WERI-Rb-1 (cell line): Measurements from ENCODE around the gene TPI1.
A peak's percentile ranks its signal among the peaks of the same experiment; 100 is the strongest.

Experiments used
- DNase-seq: peaks from one replicate; pipeline ENCODE4 v3.0.0-alpha.2; 2020
- H3K27ac ChIP-seq: fragments of 250-450 bp; sonication (Bioruptor Pico); 2 replicates; pipeline ENCODE4 v1.5.1; 2020; ENCODE audit warnings: mild to moderate bottlenecking, moderate library complexity
- H3K27me3 ChIP-seq: fragments of 250-450 bp; sonication (Bioruptor Pico); 2 replicates; pipeline ENCODE4 v1.5.1; 2021; ENCODE audit warnings: mild to moderate bottlenecking, low read depth, moderate library complexity; ENCODE audit not compliant: insufficient read depth, severe bottlenecking
- H3K36me3 ChIP-seq: fragments of 250-450 bp; sonication (Bioruptor Pico); 2 replicates; pipeline ENCODE4 v1.5.1; 2020; ENCODE audit warnings: mild to moderate bottlenecking, moderate library complexity
- H3K4me3 ChIP-seq: 2 replicates; pipeline ENCODE4 v1.5.1; 2011; ENCODE audit warnings: low read depth, mild to moderate bottlenecking, control low read depth, low read length
- H3K9me3 ChIP-seq: fragments of 250-450 bp; sonication (Bioruptor Pico); 2 replicates; pipeline ENCODE4 v1.5.1; 2021; ENCODE audit warnings: mild to moderate bottlenecking, moderate library complexity; ENCODE audit not compliant: severe bottlenecking
- CTCF ChIP-seq: IDR thresholded peaks from 2 replicates; pipeline ENCODE4 v1.5.1; 2011; ENCODE audit warnings: low read depth, mild to moderate bottlenecking, control low read depth, inconsistent platforms, low read length

The TPI1 gene

DNA sequence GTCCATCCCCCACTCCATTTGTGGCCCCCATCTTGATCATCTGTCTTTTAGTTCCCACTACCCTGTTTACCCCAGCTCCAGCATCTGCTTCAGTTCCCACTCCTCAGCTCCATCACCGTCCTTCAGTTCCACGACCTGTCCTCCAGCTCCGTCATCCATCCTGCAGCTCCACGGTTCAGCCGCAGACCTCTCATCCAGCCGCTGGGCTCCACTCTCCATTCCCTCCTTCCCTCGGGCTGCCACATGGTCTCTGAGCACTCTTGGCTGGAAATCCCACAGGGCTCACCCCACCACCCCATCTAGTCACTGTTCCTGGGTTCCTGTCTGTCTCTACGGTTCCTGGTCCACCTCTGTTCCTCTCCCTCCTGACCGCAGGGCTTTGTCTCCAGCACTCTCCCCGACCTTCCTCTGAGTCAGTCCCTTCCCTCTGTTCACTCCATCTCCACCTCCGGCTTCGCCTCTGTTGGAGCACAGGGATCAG, 42.4 kb upstream of the TPI1 start:
- Histone ChIP-seq H3K27me3 (no peaks in the 10 kb centered on the region), H3K9me3 (no peaks in the 10 kb centered on the region), H3K4me3 (no peak overlapping the region), H3K27ac (peak overlapping the region; percentile 25), H3K36me3 (peaks cover 29% of the 10 kb centered on the region)
- TF ChIP-seq CTCF = no peak
- no peak for DNase-seq

GRCh38 chr12:6825398-6826124, 41.8 kb upstream of the TPI1 start:
- peak overlapping the region; percentile 25 for H3K27ac ChIP-seq
- H3K9me3 ChIP-seq = no peaks in the 10 kb centered on the region
- no peak overlapping the region for H3K4me3 ChIP-seq
- peak; percentile 93 for DNase-seq
- H3K36me3 ChIP-seq = peaks cover 34% of the 10 kb centered on the region
- no peaks in the 10 kb centered on the region for H3K27me3 ChIP-seq
- peak; percentile 93 for TF ChIP-seq CTCF

DNA sequence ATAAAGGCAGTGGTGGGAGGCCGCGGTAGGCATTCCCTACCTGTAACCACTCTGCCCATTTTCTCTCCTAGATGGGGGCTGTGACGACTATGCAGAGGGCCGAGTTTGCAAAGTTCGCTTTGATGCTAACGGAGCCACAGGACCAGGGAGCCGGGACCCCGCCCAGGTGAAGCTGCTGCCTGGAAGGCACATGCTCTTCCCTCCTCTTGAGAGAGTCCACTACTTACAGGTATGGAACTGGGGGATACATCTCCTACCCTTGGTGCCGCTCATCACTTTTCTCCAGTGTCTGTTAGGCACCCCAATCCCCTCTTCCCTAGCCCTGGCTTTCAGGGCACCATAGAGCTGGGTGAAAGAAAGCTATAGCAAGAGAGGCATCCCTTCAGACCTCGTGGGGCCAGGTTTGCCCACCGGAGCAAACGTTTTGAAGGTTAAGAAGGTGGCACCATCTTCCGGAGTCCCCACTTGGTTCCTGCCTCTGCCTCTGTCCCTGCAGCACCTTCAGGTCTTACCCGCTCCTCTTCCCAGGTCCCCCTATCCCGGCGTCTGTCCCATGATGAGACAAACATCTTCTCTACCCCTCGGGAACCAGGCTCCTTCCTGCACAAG, 41.1 kb upstream of the TPI1 start:
- no peak for DNase-seq
- Histone ChIP-seq H3K4me3 (no peak overlapping the region), H3K27ac (peak overlapping the region; percentile 64), H3K27me3 (no peaks in the 10 kb centered on the region), H3K36me3 (peaks cover 40% of the 10 kb centered on the region), H3K9me3 (no peaks in the 10 kb centered on the region)
- no peak for TF ChIP-seq CTCF

GRCh38 chr12:6826734-6827436, 40.4 kb upstream of the TPI1 start:
- peak overlapping the region; percentile 64 for H3K27ac ChIP-seq

DNA sequence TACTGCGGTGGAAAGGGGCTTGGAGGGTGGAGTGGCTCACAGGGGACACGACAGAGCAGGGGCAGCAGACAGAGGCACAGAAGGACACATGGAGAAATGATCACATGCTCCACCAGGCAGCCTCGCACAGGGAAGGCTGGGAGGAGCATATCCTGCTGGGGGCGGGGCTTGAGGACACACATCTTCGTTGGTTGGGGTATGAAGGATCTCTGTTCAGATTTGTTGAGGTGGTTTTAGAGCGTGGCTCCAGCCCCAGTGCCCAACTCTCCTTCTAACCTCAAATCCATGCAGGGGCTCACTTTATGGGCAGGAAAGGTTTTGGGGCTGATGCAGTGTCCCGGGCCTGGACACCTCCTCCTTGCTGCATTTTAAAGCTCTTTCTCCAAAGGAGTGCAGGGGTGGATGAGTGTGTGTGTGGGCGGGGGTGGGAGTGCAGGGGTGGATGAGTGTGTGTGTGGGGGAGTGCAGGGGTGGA, 39.9 kb upstream of the TPI1 start:
- H3K36me3 ChIP-seq = peaks cover 52% of the 10 kb centered on the region
- H3K27ac ChIP-seq = peak overlapping the region; percentile 64
- no peaks in the 10 kb centered on the region for H3K9me3 ChIP-seq
- no peaks in the 10 kb centered on the region for H3K27me3 ChIP-seq
- no peak for TF ChIP-seq CTCF
- DNase-seq = peak; percentile 96
- H3K4me3 ChIP-seq = 0 out of 2 replicates have a peak overlapping the region, but pooled peaks have one; percentile 5

More at GRCh38 chr12:6826734-6827436, 40.4 kb upstream of the TPI1 start:
- H3K36me3 ChIP-seq = peaks cover 46% of the 10 kb centered on the region
- no peaks in the 10 kb centered on the region for H3K9me3 ChIP-seq
- H3K27me3 ChIP-seq = no peaks in the 10 kb centered on the region
- peak; percentile 18 for DNase-seq
- 0 out of 2 replicates have a peak, but pooled peaks have one; percentile 2 for TF ChIP-seq CTCF
- H3K4me3 ChIP-seq = no peak overlapping the region
